ENCODE data around the gene HADHA.

HADHA gene

GRCh38 chr2:26229595-26229994 is 14.8 kb downstream of the HADHA start:
- Histone ChIP-seq H3K27ac (ENCODE audit: low read depth, low read length, poor library complexity, severe bottlenecking) (no peak overlapping the region), H3K4me2 (ENCODE audit: low read length) (no peak overlapping the region), H3F3A (ENCODE audit: insufficient read depth, low read length) (no peaks in the 10 kb centered on the region), H3K9me2 (ENCODE audit: low read depth, low read length) (no peaks in the 10 kb centered on the region), H3K9ac (ENCODE audit: low read length) (no peak overlapping the region), H4K20me1 (ENCODE audit: insufficient read depth, low read length) (no peaks in the 10 kb centered on the region), H3K4me1 (ENCODE audit: insufficient read depth, low read length, severe bottlenecking) (no peaks in the 10 kb centered on the region), H3K4me3 (ENCODE audit: low read depth, low read length, poor library complexity, severe bottlenecking) (no peak overlapping the region), H2AFZ (ENCODE audit: low read length) (no peak overlapping the region), H3K36me3 (ENCODE audit: insufficient read depth, low read length) (peaks cover 98% of the 10 kb centered on the region), H3K9me3 (ENCODE audit: low read length) (peaks cover 4% of the 10 kb centered on the region), H3K27me3 (ENCODE audit: insufficient read depth, low read length) (no peaks in the 10 kb centered on the region), H3K79me2 (ENCODE audit: insufficient read depth, low read length) (no peaks in the 10 kb centered on the region)
- TF ChIP-seq EZH2 (IDR thresholded peaks at IDR 0.05; ENCODE audit: borderline replicate concordance, low read length) (no peak), CTCF (IDR thresholded peaks at IDR 0.05; ENCODE audit: low read length) (no peak)

- H3K4me3 ChIP-seq (ENCODE audit: low read depth, low read length, poor library complexity, severe bottlenecking) = no peak overlapping the region
- peaks cover 89% of the 10 kb centered on the region for H3K36me3 ChIP-seq (ENCODE audit: insufficient read depth, low read length)
- H3K9ac ChIP-seq (ENCODE audit: low read length) = no peak overlapping the region
- H4K20me1 ChIP-seq (ENCODE audit: insufficient read depth, low read length) = no peaks in the 10 kb centered on the region
- no peak overlapping the region for H3K4me2 ChIP-seq (ENCODE audit: low read length)
- H3K79me2 ChIP-seq (ENCODE audit: insufficient read depth, low read length) = no peaks in the 10 kb centered on the region
- peaks cover 4% of the 10 kb centered on the region for H3K9me3 ChIP-seq (ENCODE audit: low read length)
- no peaks in the 10 kb centered on the region for H3K9me2 ChIP-seq (ENCODE audit: low read depth, low read length)
- H2AFZ ChIP-seq (ENCODE audit: low read length) = no peak overlapping the region
- H3K27me3 ChIP-seq (ENCODE audit: insufficient read depth, low read length) = no peaks in the 10 kb centered on the region
- no peaks in the 10 kb centered on the region for H3F3A ChIP-seq (ENCODE audit: insufficient read depth, low read length)
- no peak for TF ChIP-seq EZH2 (IDR thresholded peaks at IDR 0.05; ENCODE audit: borderline replicate concordance, low read length)
- TF ChIP-seq CTCF (IDR thresholded peaks at IDR 0.05; ENCODE audit: low read length) = no peak
- H3K4me1 ChIP-seq (ENCODE audit: insufficient read depth, low read length, severe bottlenecking) = no peaks in the 10 kb centered on the region
- H3K27ac ChIP-seq (ENCODE audit: low read depth, low read length, poor library complexity, severe bottlenecking) = no peak overlapping the region
These were observed 20.3 kb downstream of the HADHA start for GRCh38 chr2:26224095-26224494.

GRCh38 chr2:26223018-26223417 is 21.4 kb downstream of the HADHA start:
- no peaks in the 10 kb centered on the region for H4K20me1 ChIP-seq (ENCODE audit: insufficient read depth, low read length)
- H2AFZ ChIP-seq (ENCODE audit: low read length) = no peak overlapping the region
- H3K36me3 ChIP-seq (ENCODE audit: insufficient read depth, low read length) = peaks cover 80% of the 10 kb centered on the region
- H3K79me2 ChIP-seq (ENCODE audit: insufficient read depth, low read length) = no peaks in the 10 kb centered on the region
- no peak overlapping the region for H3K9ac ChIP-seq (ENCODE audit: low read length)
- H3K4me2 ChIP-seq (ENCODE audit: low read length) = no peak overlapping the region
- H3F3A ChIP-seq (ENCODE audit: insufficient read depth, low read length) = no peaks in the 10 kb centered on the region
- TF ChIP-seq CTCF (IDR thresholded peaks at IDR 0.05; ENCODE audit: low read length) (no peak), EZH2 (IDR thresholded peaks at IDR 0.05; ENCODE audit: borderline replicate concordance, low read length) (no peak)
- no peak overlapping the region for H3K4me3 ChIP-seq (ENCODE audit: low read depth, low read length, poor library complexity, severe bottlenecking)
- peaks cover 4% of the 10 kb centered on the region for H3K9me3 ChIP-seq (ENCODE audit: low read length)
- H3K4me1 ChIP-seq (ENCODE audit: insufficient read depth, low read length, severe bottlenecking) = no peaks in the 10 kb centered on the region
- H3K27me3 ChIP-seq (ENCODE audit: insufficient read depth, low read length) = no peaks in the 10 kb centered on the region
- no peak overlapping the region for H3K27ac ChIP-seq (ENCODE audit: low read depth, low read length, poor library complexity, severe bottlenecking)
- no peaks in the 10 kb centered on the region for H3K9me2 ChIP-seq (ENCODE audit: low read depth, low read length)
